AG09319 (cell line): ENCODE measurements around the gene XPO1.
"Not testable (repeated sequence)": the region's sequence is repeated elsewhere in the genome, so short reads cannot be mapped to it uniquely, and the experiment has no call there.

Experiments used
- DNase-seq: peaks from one replicate; pipeline ENCODE4 v3.0.0-alpha.2; 2010; ENCODE audit warnings: low read depth; ENCODE audit errors: extremely low read depth
- TF ChIP-seq, protein P1 (sequence below): IDR thresholded peaks from 2 replicates; pipeline ENCODE4 v1.5.1; 2011; ENCODE audit warnings: low read depth, mild to moderate bottlenecking, inconsistent platforms, low read length, moderate library complexity

XPO1 gene

DNA sequence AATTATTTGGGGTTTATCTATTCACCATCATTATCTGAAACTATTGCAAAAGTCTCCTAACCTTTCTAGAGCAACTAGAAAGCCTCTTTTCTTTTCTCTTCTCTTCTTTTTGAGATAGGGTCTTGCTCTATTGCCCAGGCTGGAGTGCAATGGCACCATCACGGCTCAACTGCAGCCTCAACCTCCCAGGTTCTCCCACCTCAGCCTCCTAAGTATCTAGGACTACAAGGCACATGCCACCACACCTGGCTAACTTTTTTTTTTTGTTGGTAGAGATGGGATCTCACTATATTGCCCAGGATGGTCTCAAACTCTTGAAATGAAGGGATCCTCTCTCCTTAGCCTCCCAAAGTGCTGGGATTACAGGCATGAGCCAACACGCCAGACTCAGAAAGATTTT, 24.5 kb upstream of the XPO1 start:
- TF ChIP-seq, protein P1, sequence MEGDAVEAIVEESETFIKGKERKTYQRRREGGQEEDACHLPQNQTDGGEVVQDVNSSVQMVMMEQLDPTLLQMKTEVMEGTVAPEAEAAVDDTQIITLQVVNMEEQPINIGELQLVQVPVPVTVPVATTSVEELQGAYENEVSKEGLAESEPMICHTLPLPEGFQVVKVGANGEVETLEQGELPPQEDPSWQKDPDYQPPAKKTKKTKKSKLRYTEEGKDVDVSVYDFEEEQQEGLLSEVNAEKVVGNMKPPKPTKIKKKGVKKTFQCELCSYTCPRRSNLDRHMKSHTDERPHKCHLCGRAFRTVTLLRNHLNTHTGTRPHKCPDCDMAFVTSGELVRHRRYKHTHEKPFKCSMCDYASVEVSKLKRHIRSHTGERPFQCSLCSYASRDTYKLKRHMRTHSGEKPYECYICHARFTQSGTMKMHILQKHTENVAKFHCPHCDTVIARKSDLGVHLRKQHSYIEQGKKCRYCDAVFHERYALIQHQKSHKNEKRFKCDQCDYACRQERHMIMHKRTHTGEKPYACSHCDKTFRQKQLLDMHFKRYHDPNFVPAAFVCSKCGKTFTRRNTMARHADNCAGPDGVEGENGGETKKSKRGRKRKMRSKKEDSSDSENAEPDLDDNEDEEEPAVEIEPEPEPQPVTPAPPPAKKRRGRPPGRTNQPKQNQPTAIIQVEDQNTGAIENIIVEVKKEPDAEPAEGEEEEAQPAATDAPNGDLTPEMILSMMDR: no peak
- DNase-seq: no peak

DNA sequence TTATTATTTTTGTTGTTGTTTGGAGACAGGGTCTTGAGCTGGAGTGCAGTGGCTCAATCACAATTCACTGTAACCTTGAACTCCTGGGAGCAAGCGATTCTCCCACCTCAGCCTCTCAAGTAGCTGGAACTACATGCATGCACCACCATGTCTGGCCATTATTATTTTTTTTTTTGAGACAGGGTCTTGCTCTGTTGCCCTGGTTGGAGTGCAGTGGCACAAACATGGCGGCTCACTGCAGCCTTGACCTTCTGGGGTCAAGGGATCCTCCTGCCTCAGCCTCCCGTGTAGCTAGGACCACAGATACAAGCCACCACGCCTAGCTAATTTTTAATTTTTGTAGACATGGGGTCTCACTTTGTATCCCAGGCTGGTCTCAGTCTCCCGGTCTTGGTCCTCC, 20.0 kb upstream of the XPO1 start:
- TF ChIP-seq, protein P1: no peak
- DNase-seq: no peak

DNA sequence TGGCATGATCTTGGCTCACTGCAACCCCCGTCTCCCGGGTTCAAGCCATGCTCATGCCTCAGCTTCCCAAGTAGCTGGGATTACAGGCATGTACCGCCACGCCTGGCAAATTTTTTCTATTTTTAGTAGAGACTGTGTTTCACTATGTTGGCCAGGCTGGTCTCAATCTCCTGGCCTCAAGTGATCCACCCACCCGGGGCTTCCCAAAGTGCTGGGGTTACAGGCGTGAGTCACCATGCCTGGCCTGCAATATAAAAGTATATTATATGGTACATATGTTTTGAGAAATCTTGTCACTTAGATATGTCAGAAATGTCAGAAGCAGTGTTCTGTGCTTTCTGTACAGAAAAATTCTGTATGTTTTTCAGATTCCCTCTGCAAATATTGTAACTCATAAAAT, 19.2 kb upstream of the XPO1 start:
- DNase-seq: no peak
- TF ChIP-seq, protein P1: no peak

DNA sequence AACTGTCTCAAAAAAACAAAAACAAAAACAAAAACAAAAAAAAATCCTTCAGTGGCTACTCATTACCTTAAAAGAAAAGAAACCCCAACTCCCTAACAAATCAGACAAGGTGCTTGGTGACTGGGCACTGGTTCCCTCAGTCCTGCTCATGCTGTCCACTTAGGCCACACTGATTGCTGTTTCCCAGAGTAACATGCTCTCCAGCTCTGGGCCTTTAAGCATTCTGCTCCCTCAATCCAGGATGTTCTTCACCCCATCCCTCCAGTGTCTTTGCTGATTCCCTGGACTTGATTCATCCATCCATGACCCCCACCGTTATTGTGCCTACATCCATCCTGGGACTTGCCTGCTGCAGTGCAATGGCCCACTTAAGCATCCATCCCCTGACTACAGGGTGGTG, 16.4 kb upstream of the XPO1 start:
- TF ChIP-seq, protein P1: no peak
- DNase-seq: no peak

DNA sequence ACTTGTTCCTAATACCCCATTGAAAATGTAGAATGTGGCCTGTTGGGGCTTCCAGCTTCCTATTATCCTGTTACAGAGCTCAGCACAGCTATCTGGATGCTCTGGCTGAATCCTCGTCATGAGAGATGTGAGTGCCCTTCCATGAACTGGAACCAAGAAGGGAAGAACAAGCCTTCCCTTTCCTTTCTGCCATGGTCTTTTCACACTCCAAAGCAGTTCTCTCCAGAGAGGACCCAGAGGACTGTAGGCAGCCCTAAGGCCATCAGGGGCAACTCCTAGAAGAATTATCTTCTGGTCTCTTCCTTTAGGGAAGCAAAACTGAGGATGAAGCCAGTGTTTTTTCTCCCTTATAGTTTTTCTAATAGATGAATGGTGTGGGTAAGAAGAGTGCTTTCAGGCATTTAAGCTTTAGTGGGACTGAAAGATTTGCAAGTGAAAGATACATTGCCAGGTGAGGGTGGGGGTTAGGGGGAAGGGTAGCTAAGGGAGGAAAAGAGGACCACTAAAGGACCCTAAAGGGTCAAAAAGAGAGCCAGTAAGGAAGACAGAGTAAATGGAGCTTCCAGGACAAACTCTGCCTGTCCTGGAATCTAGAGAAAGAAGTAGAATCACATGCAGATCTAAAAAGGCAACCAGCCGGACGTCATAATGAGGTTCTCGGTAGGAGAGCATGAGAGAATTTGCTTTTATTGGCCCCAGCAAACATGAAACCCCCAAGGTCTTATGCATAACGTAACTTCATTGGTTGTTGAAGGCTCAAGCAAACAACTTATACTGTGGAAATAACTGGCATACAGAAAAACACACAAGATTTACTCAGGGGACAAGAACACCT, 12.4 kb upstream of the XPO1 start:
- no peak for DNase-seq
- TF ChIP-seq, protein P1: no peak

DNA sequence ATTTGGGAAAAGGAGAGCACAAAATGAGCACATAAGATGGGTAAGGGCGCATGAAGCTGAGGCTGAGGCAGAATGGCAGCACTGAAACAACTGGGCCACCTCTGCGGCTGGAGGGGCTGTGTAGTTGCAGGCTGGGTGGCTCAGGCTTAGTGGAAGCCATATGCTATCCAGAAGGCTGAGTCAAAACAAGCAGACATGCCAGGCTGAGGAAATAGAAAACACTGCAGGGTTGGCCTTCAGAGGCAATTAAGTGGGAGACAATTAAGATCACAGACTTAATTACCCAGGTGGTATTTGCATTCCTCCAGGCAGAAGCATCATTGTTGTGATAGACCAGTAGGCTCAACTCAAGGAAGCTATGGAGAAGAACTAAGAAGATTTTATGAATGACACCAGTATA, 11.4 kb upstream of the XPO1 start:
- TF ChIP-seq, protein P1: no peak
- DNase-seq: no peak

DNA sequence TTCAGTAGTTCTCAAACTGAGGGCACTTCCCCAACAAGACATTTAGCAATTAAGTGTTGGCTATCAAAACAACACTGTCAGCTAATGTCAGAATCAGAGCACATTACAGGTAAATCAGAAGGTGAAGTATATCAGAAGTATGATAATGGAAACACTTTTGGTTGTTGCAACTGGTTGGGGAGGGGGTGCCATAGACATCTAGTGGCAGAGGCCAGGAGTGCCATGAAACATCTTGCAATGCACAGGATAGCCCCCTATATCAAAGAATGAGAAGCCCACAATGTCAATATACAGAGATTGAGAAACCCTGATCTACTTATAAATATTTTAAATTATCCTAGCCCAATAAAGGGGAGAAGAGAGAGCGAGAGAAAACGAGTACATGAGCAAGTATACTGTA, 4.9 kb upstream of the XPO1 start:
- TF ChIP-seq, protein P1: no peak
- DNase-seq: no peak

DNA sequence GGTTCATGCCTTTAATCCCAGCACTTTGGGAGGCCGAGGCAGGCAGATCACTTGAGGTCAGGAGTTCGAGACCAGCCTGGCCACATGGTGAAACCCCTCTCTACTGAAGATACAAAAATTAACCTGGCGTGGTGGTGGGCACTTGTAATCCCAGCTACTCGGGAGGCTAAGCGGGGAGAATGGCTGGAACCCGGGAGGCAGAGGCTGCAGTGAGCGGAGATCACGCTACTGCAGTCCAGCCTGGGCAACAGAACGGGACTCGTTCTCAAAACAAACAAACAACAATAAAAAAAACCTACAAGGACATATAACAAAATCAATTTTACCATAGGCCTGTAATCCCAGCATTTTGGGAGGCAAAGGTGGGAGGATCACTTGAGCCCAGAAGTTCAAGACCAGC, 2.0 kb upstream of the XPO1 start:
- DNase-seq: not testable (repeated sequence)
